Cardiac fibroblast (primary cell): Measurements from ENCODE around the gene SOCS1.

ENCODE experiments used
- DNase-seq, 2 donors: peaks; one replicate each; pipeline versions ENCODE4 v3.0.0 to v3.0.0-alpha.2; 2010; ENCODE audit warnings: low read depth in 2 of 2
- H3K4me3 ChIP-seq, 2 donors: replicated peaks in 1 of 2; 1 replicate in 1 of 2; 2 replicates in 1 of 2; pipeline ENCODE4 v1.5.1; 2011; ENCODE audit warnings: low read depth in 2 of 2, low read length in 2 of 2, mild to moderate bottlenecking in 2 of 2, moderate library complexity in 1 of 2
- CTCF ChIP-seq: IDR thresholded peaks from one replicate; pipeline ENCODE4 v1.5.1; 2011; ENCODE audit warnings: low read depth, mild to moderate bottlenecking, low read length, inconsistent platforms

The SOCS1 gene

GRCh38 chr16:11205754-11206581, 50.0 kb downstream of the SOCS1 start:
- no peak overlapping the region for H3K4me3 ChIP-seq
- peak; percentile 80 for DNase-seq
- no peak for TF ChIP-seq CTCF

GRCh38 chr16:11205065-11205699, 50.8 kb downstream of the SOCS1 start:
- TF ChIP-seq CTCF: no peak
- no peak overlapping the region for H3K4me3 ChIP-seq

GRCh38 chr16:11204513-11205047, 51.4 kb downstream of the SOCS1 start:
- no peak for TF ChIP-seq CTCF
- H3K4me3 ChIP-seq: no peak overlapping the region
- DNase-seq: no peak

More at GRCh38 chr16:11205065-11205699, 50.8 kb downstream of the SOCS1 start:
- DNase-seq: peak in 1 of 2 donors; percentile 26
